Stimulated activated CD8-positive, alpha-beta memory T cell treated with anti-CD3 and anti-CD28 coated beads, Interleukin-15, amount 100 ng/mL, for 4 hours (primary cell): Measurements from ENCODE around the gene ZIC1.

Experiments
- DNase-seq, 2 donors: peaks; one replicate each; pipeline ENCODE4 v3.0.0-alpha.2; 2020; ENCODE audit warnings: low read depth in 2 of 2

ZIC1 gene

DNA sequence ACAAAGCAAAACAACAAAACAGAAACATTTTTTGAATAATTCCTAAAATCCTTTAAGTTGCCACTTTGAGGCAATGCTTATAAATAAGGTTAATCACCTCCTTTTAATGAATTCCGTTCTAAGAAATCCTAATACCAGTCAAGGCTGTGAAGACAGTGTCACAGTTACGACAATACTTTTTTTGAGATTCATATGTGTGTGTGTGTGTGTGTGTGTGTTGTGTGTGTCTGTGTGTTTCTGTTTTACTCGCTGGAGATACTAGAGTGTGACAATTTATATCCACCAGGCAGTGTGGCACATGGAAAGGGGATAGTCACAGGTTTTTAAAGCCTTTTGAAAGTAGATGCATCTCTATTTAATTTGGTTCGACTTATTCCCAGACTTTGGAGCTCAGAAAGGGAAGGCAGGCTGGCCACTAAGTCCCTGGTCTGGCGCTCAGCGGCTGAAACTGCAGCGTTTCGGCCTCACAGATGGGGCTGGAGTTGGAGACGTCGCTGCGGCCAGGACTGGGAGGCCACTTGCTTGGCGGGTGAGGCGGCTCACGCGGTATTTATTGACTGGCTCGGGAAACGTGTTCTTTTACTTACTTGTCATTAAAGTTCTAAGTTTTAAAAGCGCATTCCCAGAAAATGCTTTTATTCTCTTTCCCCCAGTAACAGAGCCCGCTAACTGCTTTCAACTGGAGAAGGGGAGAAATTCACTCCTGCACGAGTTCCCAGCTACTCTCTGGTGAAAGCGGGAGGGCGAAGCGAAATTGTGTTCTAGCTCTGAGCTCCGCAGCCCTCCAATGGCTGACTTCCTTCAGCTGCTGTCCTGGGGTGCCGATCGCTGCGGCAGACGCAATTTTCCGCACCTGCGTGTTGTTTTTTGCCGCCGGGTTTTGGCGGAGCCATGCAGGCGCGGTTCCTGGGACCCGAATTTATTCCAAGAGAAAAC lies 13.7 kb downstream of the ZIC1 start:
- DNase-seq: no peak

DNA sequence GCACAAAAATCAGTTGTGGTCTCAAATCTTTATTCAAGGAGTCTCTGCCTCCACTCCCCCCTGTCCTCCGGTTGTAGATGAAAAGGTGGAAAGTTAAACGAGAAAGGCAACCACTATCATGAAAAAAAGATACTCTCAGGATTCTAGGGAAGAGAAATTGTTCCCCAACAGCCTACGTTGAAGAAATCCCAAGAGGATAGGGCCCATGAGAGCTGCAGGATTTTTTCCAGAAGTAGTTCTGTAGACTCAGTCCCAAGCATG lies 14.3 kb downstream of the ZIC1 start:
- no peak for DNase-seq

DNA sequence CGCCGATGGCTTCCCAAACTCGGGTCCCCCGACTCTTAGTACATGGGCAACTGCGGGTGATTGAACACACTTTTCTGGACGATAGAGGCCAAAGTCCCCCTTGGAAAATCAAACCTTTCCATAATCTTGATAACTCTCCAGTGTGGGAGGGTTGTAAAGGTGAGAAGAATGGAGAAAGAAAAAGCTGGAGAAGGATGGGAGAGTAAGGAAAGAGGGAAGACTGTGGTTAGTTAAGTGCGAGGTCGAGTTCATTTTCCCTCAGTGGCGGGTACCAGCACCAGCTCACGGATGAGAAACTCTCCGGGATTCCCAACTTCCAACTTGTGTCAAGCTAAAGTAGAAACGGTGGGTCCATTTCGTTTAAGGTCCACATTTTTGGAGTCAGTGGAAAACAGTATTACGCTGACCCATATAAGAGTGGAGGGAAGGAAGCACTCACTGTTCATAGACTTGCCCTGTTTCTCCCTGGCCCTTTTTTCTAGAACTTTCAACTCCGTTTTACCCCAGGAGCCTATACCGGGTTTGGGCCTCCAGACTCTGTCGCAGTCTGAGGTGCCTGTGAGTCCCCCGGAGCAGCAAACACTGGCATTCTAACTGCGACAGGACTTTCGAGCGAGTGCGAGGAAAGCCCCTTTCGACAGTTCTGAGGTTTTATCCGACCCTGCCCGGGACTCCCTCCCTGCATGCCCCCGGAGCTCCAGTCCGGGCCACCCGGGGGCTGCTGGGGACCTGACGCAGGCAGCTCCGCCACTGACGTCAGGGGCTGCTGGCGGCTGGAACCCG lies 14.8 kb downstream of the ZIC1 start:
- DNase-seq: no peak

- DNase-seq: no peak
Observed at GRCh38 chr3:147424581-147425387, 15.6 kb downstream of the ZIC1 start.

GRCh38 chr3:147425388-147425850 lies 16.3 kb downstream of the ZIC1 start:
- DNase-seq: no peak

DNA sequence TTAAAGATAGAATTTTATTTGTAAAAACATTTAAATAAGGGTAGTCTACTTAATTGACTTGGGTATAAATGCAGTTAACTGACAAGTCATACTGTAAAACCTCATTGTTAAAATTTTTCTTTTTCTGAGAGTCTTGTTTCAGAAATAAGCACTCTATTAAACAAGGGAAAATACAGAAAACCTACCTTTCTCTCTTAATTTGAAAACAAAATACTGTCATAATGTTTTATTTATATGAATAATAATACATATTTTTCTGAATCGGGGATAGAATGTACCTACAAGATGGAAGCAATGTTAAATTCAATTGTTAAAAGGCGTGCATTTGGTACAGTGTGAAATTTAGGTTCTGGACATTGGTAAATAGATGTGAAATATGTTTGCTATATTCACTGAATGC lies 17.8 kb downstream of the ZIC1 start:
- DNase-seq: no peak

DNA sequence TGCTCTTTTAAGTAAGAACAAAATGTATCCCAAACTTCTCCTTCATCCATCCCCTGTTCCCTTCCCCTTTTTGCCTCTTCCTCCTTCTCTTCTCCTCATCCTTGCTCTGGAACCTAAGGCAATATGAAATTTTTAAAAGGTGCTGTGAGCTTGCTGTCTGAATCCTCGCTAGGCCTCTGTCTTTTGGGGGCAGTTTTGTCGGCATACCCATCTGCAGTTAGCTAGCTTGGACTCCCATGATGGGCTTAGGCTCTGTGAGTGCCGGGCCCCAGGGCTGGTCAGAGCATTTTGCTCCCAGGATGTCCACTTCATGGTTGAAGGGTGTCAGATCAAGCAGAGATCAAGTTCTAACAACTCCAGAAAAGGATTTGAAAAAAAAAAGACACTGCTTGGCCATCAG lies 18.6 kb downstream of the ZIC1 start:
- DNase-seq: no peak

- DNase-seq: no peak
Observed at GRCh38 chr3:147428326-147428725, 19.2 kb downstream of the ZIC1 start.

DNA sequence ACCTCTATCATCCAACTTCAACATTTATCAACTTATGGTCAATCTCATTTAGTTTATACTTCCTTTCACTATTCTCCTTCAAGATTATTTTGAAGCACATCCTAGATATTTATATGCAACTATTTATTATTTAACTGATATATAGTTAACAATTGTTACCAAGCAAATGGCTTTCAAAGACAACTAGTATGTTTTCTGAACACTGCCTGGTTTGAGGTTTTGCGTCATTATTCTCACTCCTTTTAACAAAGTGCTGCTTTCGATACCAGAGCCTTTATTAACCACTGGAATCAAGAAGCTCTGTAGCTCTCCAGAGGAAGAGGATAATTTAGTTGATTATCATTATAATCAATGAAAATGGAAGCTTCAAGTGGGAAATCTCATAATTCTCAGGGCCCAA lies 19.6 kb downstream of the ZIC1 start:
- no peak for DNase-seq

GRCh38 chr3:147431751-147432150 lies 22.6 kb downstream of the ZIC1 start:
- DNase-seq: no peak

- DNase-seq: no peak
Observed at GRCh38 chr3:147447224-147447623, 38.1 kb downstream of the ZIC1 start.

DNA sequence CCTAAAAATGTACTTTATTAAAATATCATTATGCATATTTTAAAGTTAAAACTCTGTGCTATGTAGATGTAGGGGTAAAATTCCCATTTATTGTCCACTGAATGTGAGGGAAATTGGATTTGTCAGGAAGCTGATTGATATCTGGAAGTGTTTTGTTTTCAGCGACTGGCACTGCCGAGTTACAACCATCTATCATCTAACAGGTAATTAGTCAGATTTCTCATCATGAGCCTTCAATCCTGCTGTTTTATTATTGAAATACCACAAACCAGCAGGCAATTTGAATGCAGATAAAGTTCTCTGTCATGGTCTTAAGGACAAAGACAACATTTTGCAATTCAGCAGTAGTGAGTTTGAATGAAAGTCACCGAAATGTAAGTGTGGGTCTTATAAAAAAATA lies 40.5 kb downstream of the ZIC1 start:
- no peak for DNase-seq

DNA sequence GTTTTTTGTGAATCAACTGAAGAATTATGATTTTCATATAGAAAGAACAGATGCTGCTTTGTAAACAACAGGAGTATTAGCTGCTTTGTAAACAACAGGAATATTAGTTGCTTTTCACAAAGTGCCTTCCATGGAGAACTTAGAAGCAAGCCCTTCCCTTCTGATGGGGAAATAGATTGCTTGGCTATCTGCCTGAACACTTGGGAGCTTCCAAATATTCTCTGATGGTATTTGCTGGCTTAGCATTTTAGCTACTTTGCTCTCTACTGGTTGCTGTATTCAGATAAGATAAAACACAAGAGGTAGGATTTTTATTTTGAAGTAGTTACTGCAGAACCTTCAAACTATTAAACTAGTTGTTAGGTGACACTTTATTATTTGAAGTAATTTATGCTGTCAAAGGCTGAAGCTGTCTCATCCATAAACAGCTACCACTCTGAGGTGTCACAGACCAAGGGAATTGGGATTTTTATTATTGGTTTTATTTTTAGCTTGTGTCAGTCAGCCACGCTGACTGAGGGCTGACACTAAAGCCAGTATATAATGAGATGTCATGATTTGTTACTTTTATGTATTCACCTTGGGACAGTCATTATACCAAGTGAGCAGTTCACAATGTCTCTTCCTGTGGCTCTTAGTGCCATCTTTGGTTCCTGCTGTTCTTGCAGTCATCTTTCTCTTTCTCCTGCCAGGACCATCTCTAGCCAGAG lies 50.0 kb downstream of the ZIC1 start:
- no peak for DNase-seq

DNA sequence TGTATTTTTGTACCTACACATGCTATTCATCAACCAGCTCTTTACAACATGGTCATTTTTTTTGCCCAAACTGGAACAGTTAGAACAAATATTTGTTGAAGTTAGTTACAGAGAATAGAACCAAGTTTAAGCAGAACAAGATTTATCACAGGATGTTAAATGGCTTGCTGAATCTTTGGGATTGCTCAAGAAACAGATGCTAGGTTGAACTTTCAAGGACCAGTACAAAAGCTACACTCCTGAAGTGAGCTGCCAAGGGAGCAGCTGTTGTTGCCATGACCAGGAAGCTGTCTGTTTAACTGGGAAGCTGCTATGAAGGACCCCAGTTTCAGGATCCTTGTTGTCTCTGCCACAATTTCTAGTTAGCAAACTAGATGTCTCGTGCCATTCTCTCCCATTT lies 53.7 kb downstream of the ZIC1 start:
- no peak for DNase-seq
